GM12873 (cell line): ENCODE measurements around the gene CSH2.

ENCODE experiments used
- CTCF ChIP-seq: IDR thresholded peaks from 2 replicates; pipeline ENCODE4 v1.5.1; 2012; ENCODE audit warnings: low read depth, mild to moderate bottlenecking, moderate library complexity, low read length, control low read depth; ENCODE audit not compliant: insufficient read depth; ENCODE audit errors: missing control alignments

Gene CSH2

GRCh38 chr17:63826468-63827001 lies 46.9 kb downstream of the CSH2 start:
- TF ChIP-seq CTCF: no peak

- TF ChIP-seq CTCF: no peak
Measured at GRCh38 chr17:63824362-63824761, 49.1 kb downstream of the CSH2 start.

GRCh38 chr17:63823659-63824331 lies 49.7 kb downstream of the CSH2 start:
- no peak for TF ChIP-seq CTCF

- TF ChIP-seq CTCF: no peak
Measured at GRCh38 chr17:63822537-63822936, 50.9 kb downstream of the CSH2 start.
